HTR-8/SVneo (cell line): ENCODE results near the gene ANXA3.
A peak's percentile ranks its signal among the peaks of the same experiment; 100 is the strongest.
"Not testable (repeated sequence)": the region's sequence is repeated elsewhere in the genome, so short reads cannot be mapped to it uniquely, and the experiment has no call there.

Experiments used
- DNase-seq: peaks from one replicate; pipeline ENCODE4 v3.0.0; 2011; ENCODE audit warnings: low spot score, mixed read lengths; ENCODE audit not compliant: insufficient read length
- FAIRE-seq: peaks from 2 replicates; lab custom pipeline; 2011; peaks lifted over from hg19 to GRCh38; lab: Jason Lieb, UNC

ANXA3 gene

GRCh38 chr4:78569306-78569821, 17.8 kb downstream of the ANXA3 start:
- DNase-seq (peak; percentile 38), FAIRE-seq (no peak)

GRCh38 chr4:78570117-78570516, 18.5 kb downstream of the ANXA3 start:
- FAIRE-seq (no peak), DNase-seq (no peak)

- no peak for FAIRE-seq
- DNase-seq, result no peak
Observed at GRCh38 chr4:78571804-78572203, 20.2 kb downstream of the ANXA3 start.

GRCh38 chr4:78578674-78579425, 27.3 kb downstream of the ANXA3 start:
- no peak for DNase-seq
- FAIRE-seq, result no peak

- FAIRE-seq, result no peak
Observed at GRCh38 chr4:78581618-78582017, 30.0 kb downstream of the ANXA3 start.

GRCh38 chr4:78584863-78585547, 33.4 kb downstream of the ANXA3 start:
- DNase-seq, result no peak
- no peak for FAIRE-seq

More at GRCh38 chr4:78581618-78582017, 30.0 kb downstream of the ANXA3 start:
- DNase-seq, result no peak

GRCh38 chr4:78585633-78586032, 34.1 kb downstream of the ANXA3 start:
- DNase-seq, result no peak
- FAIRE-seq, result no peak

- DNase-seq (no peak), FAIRE-seq (no peak)
Observed at GRCh38 chr4:78588894-78589545, 37.5 kb downstream of the ANXA3 start.

GRCh38 chr4:78591404-78591803, 39.8 kb downstream of the ANXA3 start:
- no peak for DNase-seq
- no peak for FAIRE-seq

- FAIRE-seq, result no peak
- DNase-seq, result no peak
Observed at GRCh38 chr4:78592088-78592783, 40.7 kb downstream of the ANXA3 start.

- no peak for DNase-seq
- no peak for FAIRE-seq
Observed at GRCh38 chr4:78596111-78596742, 44.7 kb downstream of the ANXA3 start.

- FAIRE-seq, DNase-seq: not testable (repeated sequence)
Observed at GRCh38 chr4:78598431-78598830, 46.9 kb downstream of the ANXA3 start.

GRCh38 chr4:78599147-78599546, 47.6 kb downstream of the ANXA3 start:
- FAIRE-seq (no peak), DNase-seq (no peak)

GRCh38 chr4:78599931-78600375, 48.4 kb downstream of the ANXA3 start:
- no peak for FAIRE-seq
- no peak for DNase-seq

- DNase-seq (no peak), FAIRE-seq (no peak)
Observed at GRCh38 chr4:78601013-78601412, 49.4 kb downstream of the ANXA3 start.

- FAIRE-seq (no peak), DNase-seq (no peak)
Observed at GRCh38 chr4:78602334-78602733, 50.8 kb downstream of the ANXA3 start.

GRCh38 chr4:78603384-78603783, 51.8 kb downstream of the ANXA3 start:
- FAIRE-seq (no peak), DNase-seq (no peak)

GRCh38 chr4:78604988-78605387, 53.4 kb downstream of the ANXA3 start:
- no peak for FAIRE-seq
- DNase-seq, result no peak

- FAIRE-seq (no peak), DNase-seq (no peak)
Observed at GRCh38 chr4:78606035-78606434, 54.5 kb downstream of the ANXA3 start.
